LNCaP clone FGC (cell line): ENCODE results near the gene HIRA.

Source experiments
- DNase-seq: peaks from one replicate; pipeline ENCODE4 v3.0.0-alpha.2; 2011; ENCODE audit warnings: low read depth
- H3K4me3 ChIP-seq: 2 replicates; pipeline ENCODE4 v1.5.1; 2011; ENCODE audit warnings: mild to moderate bottlenecking, low read depth, low read length, control low read depth
- CTCF ChIP-seq: IDR thresholded peaks from 2 replicates; pipeline ENCODE4 v1.5.1; 2012; ENCODE audit warnings: mild to moderate bottlenecking; ENCODE audit not compliant: control insufficient read depth, insufficient read depth; ENCODE audit errors: extremely low read depth

Gene HIRA

GRCh38 chr22:19376971-19377370, 54.6 kb downstream of the HIRA start:
- TF ChIP-seq CTCF: no peak
- no peak overlapping the region for H3K4me3 ChIP-seq

GRCh38 chr22:19376247-19376646, 55.3 kb downstream of the HIRA start:
- no peak for TF ChIP-seq CTCF
- no peak for DNase-seq

More at GRCh38 chr22:19376971-19377370, 54.6 kb downstream of the HIRA start:
- DNase-seq: no peak

GRCh38 chr22:19375435-19375834, 56.1 kb downstream of the HIRA start:
- no peak for DNase-seq
- H3K4me3 ChIP-seq: no peak overlapping the region
- no peak for TF ChIP-seq CTCF

More at GRCh38 chr22:19376247-19376646, 55.3 kb downstream of the HIRA start:
- no peak overlapping the region for H3K4me3 ChIP-seq

GRCh38 chr22:19374410-19374809, 57.1 kb downstream of the HIRA start:
- DNase-seq: no peak
- TF ChIP-seq CTCF: no peak
- H3K4me3 ChIP-seq: no peak overlapping the region

- no peak overlapping the region for H3K4me3 ChIP-seq
- no peak for DNase-seq
- no peak for TF ChIP-seq CTCF
These were observed 58.1 kb downstream of the HIRA start for GRCh38 chr22:19373450-19373849.

GRCh38 chr22:19371893-19372292, 59.6 kb downstream of the HIRA start:
- no peak overlapping the region for H3K4me3 ChIP-seq
- DNase-seq: no peak
- no peak for TF ChIP-seq CTCF

GRCh38 chr22:19368876-19369275, 62.7 kb downstream of the HIRA start:
- no peak overlapping the region for H3K4me3 ChIP-seq

More at GRCh38 chr22:19368876-19369275, 62.7 kb downstream of the HIRA start:
- no peak for TF ChIP-seq CTCF
- no peak for DNase-seq
